ENCODE measurements around the gene UPF2.

UPF2 gene

DNA sequence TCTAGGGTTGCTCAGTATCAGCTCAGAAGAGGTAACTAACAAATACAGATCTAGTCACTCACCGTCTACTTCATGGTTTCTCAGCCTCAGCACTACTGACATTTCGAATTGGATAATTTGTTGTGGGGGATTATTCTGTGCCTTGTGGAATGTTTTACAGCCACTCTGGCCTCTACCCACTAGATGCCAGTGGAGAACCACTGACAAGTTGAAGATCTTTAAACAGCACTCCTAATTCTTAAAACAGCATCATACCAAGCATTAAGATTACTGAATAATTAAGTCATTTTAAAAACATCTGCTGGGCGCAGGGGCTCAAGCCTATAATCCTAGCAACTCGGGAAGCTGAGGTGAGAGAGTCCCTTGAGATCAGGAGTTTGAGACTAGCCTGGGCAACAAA, 82.6 kb downstream of the UPF2 start:
- DNase-seq, result no peak

DNA sequence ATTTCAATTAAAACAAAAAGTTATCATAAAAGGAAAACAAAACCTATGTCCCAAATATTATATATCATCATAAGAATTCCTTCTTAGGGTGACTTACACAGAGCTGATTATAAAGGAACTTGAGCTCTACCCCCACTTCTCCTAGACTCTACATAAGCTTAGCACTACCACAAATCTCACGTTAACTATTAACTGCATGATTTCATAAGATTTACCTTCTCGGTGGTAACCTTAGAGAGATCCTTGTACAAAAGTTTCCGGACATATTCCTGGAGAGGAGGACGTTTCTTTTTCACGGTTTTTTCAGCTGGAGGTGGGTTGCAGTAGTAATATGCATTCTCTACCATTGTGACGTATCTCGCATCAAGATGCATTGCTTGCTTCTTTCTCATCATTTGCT, 83.7 kb downstream of the UPF2 start:
- no peak for DNase-seq

DNA sequence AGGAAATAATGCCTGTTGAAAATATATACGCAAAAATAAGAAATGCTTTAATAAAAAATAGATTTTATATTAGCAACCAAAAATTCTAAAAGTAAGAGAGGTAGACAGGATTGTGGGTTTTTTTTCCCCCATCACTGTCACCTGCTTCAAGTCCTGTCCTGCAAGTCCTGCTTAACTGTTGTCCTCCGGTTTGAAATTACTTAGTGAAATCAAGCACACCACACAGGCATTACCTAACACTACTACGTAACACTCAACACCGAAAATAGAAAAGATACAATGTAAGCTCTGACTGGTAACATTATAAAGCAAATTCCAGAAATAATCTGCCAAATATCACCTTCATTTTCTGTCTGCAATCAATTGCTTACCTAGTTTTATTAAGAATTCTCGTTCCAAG, 90.9 kb downstream of the UPF2 start:
- no peak for DNase-seq

DNA sequence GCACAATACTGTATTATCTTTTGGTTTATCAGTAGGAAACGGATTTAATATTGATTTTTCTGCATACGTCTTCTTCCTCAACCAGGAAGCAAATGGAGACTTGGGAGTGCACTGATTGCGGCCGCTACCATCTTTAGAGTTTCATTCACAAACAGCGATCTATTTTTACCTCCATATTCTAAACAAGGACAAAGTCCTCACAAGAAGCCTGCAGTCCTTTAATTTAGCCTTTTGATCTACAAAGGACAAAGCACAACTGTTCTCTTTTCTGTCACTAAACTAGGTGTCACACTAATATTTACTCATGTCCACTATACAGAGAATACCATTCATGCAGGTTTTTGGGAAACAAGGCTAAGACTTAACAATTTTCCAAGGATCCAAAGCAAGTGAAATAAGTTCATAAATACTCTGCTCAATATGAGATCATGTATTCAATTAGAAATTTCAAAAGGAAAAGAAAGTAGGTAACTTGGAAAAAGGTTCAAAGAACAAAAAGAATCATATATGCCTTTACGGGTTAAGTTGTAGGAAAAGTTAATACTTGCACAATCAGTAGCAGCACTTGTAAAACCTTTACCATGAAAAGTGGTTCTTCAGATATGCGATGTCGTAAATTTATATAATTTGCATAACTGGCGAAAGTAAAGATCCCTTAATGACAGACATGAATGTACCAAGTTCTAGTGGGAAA, 92.1 kb downstream of the UPF2 start:
- DNase-seq, result no peak

DNA sequence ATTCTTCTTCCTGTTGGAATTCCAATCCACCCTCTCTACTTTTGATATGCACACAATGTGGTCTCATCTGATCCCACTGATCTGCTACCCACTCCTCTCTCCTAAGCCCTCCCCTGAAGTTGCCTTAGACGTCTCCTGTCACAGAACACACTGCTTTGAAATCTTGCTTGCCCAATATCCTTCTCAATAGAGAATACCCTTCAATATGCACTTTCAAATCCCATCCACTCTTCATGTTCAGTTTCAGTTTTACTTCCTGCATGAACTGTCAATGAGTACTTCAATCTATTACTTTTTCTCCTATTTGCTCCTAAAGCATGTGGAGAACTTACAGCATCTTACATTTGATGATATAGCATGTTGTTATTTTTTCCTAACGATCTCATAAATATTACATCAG, 93.5 kb downstream of the UPF2 start:
- no peak for DNase-seq

DNA sequence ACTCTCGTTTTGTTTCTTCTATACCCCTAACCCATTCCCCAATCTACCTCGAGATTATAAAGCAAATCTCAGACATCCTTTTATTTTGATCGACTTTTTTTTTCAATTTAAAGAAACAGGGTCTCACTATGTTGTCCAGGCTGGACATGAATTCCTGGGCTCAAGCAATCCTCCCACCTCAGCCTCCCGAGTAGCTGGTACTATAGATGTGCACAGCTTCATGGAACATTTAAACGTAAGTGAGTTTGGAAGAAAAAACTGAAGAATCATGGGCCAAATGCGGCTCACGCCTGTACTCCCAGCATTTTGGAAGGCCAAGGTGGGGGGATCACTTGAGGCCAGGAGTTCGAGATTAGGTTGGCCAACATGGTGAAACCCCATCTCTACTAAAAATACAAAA, 96.0 kb downstream of the UPF2 start:
- DNase-seq, result no peak

DNA sequence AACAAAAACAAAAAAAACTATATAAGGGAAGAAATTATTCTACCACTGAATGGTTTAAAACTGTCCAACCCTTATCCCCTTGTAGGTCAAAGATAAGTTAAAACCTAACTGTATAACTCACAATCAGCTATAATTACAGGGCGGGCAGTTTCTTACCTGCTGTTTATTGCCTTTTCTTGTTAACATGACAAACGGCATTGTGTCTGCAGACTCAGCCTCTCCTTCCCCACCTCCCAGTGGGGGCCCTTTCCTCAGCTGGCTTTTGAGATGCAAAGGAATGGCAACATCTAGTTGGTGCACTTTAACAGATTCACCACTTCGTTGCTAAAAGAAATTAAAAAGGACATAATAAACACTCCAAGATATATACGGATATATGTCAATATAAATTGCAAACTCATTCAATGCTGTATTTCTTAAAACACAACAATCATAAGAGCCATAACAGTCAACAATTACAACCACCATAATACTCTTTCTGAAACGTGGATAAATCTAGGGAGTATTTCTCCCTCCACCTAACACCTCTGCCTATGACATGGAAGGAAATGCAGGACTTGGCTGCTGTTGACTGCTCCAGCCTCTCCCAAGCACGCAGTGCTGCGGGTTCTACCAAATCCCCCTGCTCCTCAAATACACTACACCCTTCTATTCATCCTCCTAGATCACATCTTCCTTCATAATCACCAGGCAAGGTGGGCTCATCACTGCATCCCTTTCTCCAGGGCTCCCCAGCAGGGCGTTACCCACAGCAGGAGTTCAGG, 106.0 kb downstream of the UPF2 start:
- DNase-seq, result no peak

DNA sequence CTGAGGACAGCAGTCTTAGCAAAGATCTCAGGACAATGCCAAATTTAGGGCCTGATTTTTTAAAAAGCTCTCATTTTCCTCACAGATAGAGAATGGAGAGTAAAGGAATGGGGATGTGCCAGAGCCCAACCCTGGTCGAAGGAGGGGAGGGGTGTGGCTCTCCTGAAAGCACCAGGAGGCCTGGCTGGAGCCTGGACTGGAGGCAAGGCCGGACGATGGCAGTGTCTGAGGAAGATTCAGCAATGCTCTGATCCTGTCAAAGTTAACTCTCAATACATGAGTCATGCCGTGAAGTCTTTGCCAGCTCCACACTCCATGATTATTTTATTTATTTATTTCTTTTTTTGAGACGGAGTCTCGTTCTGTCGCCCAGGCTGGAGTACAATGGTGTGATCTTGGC, 108.3 kb downstream of the UPF2 start:
- DNase-seq, result no peak

DNA sequence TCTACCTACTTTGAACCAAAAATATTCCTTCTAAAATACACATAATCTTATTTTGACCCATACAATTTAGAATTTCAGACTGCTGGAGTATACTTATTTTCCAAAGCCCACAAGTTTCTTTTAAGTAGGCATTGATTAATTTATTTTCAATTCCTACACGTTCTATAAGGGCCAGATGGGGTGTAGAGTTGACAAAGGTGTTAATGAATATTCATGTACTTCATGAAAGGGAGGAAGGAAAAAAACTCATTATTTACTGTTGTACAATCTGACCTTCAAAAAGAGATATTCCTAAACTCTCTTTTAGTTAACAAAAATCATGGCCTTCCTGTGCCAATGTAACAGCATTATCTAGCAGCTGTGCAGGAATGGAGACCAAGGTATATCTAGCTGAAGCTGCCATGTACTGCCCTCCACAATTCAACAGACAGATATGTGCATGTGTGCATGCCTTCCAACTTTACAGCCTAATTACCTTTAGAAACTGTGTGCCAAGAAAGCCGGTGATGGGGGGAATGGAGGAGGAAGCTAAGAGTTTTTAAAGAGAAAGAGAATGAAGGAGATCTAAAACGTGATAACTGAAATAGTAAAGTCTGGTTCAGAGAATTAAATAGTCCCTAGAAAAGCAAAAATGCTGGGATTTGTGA, 108.9 kb downstream of the UPF2 start:
- no peak for DNase-seq

DNA sequence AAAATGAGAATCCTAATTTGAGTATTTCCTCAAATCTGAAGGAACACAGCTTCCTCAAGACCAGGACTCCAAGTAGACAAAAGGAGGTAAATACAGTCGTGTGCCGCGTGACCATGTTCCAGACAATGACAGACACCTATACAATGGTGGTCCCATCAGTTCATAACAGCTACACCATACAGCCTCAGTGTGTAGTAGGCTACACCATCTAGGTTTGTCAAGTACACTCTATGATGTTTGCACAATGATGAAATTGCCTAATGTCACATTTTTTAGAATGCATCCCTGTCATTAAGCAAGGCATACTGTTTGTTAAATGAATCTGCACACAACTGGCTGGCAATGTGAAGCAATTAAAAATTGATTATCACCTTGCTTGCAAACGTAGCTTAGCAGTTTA, 111.6 kb downstream of the UPF2 start:
- no peak for DNase-seq

DNA sequence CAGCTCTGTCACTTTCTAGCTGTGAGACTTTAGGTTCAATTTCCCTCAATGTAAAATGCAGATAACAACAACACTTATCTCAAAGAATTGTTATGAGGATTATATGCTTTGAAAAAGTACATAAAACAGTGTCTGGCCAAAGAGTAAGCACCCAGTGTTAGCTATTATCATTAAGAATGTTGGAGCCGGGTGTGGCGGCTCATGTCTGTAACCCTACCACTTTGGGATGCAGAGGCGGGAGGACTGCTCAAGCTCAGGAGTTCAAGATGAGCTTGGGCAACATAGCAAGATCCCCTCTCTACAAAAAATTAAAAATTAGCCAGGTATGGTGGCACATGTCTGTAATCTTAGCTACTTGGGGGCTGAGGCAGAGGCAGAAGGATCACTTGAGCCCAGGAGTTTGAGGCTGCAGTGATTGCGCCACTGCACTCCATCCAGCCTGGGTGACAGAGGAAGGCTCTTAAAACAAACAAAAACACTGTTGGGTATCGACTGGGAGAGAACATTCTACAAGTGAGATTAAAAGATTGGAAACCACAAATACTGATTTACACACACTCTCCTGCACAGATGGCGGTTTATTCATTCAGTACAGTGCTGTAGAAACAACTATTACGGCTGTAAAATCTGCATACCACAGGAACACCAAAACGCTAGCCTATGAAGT, 112.2 kb downstream of the UPF2 start:
- DNase-seq, result no peak

DNA sequence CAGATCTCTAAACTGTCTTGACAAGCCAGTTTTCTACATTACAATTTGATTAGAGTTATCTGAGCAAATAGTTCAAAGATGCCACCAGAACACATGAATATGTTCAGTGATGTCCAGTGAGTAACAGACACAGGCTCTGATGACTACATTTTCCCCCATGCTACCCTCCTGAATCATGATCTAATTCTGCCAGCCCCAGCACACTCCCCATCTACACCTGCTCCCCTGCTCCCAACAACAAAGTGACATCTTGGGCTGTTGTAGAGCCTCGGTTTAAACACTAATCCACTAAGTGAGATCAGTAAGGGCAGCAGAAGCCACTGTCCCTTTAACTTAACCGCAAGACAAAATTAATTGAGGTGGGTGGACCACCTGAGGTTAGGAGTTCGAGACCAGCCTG, 114.9 kb downstream of the UPF2 start:
- DNase-seq, result no peak

DNA sequence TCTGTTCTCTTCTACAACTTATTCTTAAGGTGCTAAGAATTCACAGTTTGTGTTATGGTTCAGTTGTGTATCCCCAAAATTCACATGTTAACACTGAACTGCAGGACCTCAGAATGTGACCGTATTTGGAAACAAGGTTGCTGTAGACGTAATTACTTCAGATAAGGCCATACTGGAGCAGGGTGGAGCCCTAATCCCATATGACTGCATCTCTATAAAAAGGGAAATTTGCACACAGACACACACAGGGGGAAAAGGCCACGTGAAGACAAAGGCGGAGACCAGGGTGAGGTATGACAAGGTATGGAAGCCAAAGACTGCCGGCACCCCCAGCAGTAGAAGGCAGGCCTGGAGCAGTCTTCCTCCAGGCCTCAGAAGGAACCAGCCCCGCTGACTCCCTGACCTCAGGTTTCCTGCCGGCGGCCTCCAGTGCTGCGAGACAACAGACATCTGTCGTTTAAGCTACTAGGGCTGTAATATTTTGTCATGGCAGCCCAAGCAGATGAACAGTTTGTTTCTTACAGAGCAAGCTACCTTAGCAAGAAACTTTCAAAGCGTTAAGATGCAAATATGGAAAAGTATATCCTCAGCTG, 120.7 kb downstream of the UPF2 start:
- DNase-seq, result no peak

DNA sequence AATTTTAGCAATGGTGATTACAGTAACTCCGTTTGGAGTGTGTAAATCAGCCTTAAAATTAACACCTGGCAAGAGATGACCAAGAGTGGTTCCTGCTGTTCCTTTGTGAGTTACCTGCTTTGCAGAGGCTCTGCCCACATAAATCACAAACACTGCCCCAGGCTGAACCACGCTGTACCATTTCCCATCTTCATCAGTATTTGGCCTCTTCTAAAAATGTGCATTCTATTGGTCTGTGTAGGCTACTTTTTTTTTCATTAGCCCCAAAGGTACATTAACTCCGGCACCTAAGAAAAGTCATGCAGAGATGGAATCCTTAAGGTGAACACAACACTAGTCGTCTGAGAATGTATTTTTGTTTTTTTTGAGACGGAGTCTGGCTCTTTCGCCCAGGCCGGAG, 123.3 kb downstream of the UPF2 start:
- DNase-seq, result no peak

DNA sequence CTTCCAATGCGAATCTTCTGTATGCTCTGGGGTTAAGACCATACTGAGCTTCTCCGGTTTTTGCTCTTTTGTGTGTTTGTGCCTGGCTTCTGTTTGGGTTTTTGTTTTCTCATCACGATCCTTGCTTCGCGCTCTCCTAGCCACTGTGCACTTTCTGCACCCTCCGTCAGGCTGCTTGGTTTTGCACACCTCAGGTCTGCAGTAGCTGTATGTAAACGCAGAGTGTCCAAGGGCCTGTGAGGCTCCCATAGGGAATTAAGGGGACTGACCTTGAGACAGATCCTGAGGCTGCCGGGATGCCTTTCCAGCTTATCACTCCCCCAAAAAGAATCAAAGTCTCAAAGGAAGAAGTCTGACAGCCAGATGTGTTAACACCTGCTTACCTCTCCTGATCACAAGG, 124.2 kb downstream of the UPF2 start:
- DNase-seq, result no peak

DNA sequence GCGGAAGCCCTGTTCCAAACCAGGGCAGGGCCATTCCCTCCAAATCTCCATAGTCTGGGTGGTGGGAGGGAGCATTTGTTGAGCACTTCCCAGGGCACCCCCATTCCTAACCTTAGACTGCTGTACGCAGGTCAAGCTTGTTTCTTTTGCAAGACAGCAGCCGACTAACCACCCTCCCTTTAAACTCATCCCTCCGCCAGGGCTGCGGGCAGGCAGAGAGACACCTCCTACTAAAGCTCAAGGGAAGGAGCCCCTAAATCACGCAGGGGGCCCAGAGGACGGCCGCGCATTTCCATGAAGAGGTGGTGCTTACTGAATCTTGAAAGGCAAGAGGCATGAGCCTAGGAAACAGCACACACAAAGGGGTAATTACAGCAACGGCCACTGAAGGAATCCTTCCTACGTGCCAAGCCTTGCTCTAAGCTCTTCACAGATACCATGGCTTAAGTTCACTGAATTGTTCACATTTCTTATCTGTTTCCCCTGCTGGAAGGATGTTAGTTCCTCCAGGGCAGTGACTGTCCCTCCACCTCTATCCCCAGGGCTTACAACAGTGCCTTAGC, 129.4 kb downstream of the UPF2 start:
- no peak for DNase-seq

DNA sequence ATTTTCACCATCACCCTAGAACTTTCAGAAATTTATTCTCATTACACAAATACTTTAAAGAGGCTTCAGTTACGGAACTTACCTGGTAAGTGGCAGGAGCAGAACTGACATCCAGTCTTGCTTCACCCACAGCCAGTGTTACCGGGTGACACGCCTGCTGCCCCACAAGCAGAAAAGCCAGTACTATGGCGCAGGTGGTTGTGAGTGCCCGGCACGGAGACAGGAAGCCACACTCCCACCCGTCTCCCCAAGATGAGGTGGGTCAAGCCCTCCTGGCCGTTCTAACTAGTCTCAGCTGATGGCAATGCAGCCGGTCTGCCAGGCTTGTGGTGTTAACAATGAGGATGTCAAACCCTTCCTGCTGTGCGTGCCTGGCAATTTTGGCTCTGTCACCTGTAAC, 132.5 kb downstream of the UPF2 start:
- DNase-seq, result no peak

DNA sequence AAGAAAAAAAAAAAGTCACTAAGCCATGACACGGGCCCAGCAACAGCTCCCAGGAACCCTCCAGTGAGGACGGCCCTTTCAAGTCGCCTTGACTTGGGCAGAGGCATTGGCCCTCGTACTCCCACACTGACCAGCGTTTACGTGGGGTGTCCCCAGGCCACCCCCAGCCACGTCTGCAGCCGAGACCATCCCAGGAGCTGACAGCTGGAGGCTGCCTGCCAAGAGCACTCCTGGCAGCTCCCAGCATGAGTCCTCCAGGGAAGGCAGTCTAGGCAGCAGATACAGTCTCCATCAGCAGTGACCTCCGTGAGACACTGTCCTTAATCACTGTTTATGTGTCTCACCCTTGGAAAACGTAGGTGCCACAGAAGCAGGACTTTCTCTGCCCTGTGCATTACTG, 133.0 kb downstream of the UPF2 start:
- no peak for DNase-seq

DNA sequence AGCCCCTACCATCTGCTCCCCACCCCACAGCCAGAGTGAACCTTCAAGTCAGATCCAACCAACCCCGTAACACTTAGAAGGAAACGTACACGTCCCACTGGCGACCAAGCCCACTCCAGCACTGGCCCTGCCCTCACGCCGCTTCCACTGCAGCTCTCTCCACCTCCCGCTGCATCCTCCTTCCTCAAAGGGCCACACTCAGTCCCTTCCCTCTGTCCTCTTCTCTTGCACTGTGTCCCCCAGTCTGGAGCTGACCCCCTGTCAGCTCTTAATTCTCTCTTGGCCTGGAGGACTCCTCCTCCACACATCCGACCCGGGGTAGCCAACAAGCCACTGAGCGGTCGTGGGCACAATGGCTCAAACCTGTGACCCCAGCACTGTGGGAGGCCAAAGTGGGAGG, 133.6 kb downstream of the UPF2 start:
- no peak for DNase-seq

DNA sequence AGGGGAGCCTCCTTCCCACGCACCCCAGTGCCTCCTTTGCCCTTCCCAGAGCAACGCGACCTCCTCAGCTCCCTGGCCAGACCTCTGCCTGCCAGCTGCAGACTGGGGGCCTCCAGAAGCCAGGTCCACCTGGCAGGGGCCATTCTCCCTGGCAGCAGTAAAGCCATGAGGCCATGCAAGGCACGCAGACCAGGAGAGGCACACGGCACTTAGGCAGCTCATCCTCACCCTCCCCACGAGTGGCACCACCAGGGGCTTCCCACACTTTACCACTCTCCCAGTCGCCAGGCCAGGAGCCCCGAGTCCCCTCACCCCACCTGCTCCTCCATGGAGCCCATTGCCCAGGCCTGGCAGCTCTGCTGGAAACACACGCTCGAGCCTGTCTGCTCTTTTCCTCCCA, 134.1 kb downstream of the UPF2 start:
- no peak for DNase-seq

DNA sequence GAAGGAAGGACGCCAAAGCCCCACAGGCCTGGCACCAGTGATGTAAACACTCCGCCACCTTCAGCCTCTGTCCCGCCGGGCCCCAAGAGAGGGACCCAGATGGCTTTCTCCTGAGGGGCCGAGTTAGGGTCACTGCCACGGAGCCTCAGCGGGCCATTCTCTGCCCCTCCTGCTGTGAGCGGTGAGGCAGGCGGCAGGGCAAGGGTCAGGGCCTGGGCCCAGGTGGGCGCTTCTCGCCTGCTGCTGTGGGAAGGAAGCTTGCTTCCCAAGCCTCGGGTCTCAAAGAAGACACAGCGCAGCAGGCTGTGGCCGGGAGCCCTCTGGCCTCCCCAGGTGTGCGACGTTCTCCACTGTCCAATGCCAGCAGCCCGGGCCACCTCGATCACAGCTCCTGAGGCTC, 134.7 kb downstream of the UPF2 start:
- DNase-seq, result no peak

DNA sequence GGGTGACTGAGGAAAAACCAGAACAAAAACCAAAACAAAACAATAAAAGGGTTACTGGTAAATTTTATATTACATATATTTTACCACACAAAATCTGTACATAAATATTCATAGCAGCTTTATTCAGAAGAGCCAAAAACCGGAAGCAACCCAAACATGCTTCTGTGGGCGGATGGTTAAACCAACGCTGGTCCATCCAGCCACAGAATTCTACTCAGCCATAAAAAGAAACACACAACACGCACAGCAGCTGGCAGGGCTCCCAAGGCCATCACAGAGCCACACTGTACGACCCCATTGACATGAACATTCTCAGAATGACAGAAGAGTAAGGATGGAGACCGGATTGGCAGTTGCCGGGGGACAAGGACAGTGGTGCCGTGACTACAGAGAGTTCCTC, 135.9 kb downstream of the UPF2 start:
- no peak for DNase-seq

DNA sequence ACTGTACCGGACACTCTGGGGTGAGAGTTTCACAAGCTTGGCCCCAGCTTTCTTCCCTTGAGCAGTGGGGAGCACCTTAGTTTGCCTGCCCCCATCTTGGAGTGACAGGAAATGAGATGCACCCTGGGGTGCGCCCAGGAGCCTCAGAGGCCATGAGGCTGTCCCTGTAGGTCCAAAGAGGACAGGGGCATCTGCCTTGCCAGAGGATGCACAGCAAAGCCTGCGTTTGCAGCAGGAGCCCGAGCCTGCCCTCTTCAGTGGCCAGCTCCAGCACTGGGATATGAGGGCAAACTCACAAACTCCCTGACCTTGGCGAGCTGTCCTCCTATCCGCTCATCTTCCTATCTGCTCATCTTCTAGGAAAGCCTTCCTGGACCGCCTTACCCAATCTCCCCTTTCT, 140.0 kb downstream of the UPF2 start:
- no peak for DNase-seq
